ENCODE measurements around the gene PDE6D.

Gene PDE6D

DNA sequence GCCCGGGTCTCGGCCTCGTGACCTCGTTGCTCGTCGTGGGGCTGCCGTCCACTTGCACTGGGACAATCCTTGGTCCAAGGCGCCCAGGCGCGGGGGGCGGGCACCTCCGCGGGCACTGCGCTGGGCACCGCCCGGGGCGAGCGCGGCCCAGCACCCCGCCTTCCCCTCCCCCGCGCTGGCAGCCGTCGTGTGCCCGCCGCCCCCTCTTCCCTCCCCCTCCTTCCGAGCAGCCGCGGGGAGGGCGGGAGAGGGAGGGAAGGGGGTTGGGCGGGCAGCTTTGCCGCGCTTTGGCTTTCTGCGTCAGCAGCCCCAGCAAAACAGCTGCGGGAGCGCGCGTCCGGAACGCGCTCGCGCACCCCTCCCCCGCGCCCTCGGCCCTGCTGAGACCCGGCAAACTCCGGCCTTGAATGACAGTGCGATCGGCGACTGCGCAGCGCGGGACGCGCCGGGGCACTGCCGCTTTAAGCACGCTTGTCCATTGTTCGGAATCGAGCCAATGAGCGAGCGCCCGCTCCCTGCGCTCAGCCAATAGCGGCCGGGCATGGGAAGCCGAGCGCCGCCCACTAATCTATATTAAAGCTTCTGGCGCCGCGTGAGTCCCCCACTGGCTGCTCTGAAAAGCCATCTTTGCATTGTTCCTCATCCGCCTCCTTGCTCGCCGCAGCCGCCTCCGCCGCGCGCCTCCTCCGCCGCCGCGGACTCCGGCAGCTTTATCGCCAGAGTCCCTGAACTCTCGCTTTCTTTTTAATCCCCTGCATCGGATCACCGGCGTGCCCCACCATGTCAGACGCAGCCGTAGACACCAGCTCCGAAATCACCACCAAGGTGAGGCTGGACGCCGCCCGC is 72.9 kb downstream of the PDE6D start, which contains the start of gene PTMA (continued):
- peak; percentile 99; the same call in 1 of the 2 replicates for TF ChIP-seq ZBTB8A (tag by site-specific recombination; IDR thresholded peaks at IDR 0.05)
- TF ChIP-seq HOXC10 (CRISPR knock-in tag; IDR thresholded peaks at IDR 0.05), result peak; percentile 80; the same call in 1 of the 2 replicates
- no peak for TF ChIP-seq ZNF626 (tag by site-specific recombination; IDR thresholded peaks at IDR 0.05)
- peak; percentile 42; the same call in 1 of the 2 replicates for TF ChIP-seq ZNF423 (tag by site-specific recombination; IDR thresholded peaks at IDR 0.05)
- TF ChIP-seq ZBTB21 (tag by site-specific recombination; IDR thresholded peaks at IDR 0.05), result peak; percentile 69
- TF ChIP-seq ZBTB7A (tag by site-specific recombination; IDR thresholded peaks at IDR 0.05; ENCODE audit: low read depth), result 0 out of 2 replicates have a peak, but pooled peaks have one; percentile 15
- TF ChIP-seq ZBTB20 (tag by site-specific recombination; IDR thresholded peaks at IDR 0.05), result peak; percentile 2; the same call in 1 of the 2 replicates
- no peak for TF ChIP-seq ZNF169 (tag by site-specific recombination; IDR thresholded peaks at IDR 0.05)
- peak; percentile 70; the same call in 1 of the 2 replicates for TF ChIP-seq KLF10 (tag by site-specific recombination; IDR thresholded peaks at IDR 0.05)
- TF ChIP-seq MZF1 (tag by site-specific recombination; IDR thresholded peaks at IDR 0.05; ENCODE audit: borderline replicate concordance), result no peak
- TF ChIP-seq KLF1 (tag by site-specific recombination; IDR thresholded peaks at IDR 0.05), result peak; percentile 38; the same call in 1 of the 2 replicates
- TF ChIP-seq ZNF24 (tag by site-specific recombination; IDR thresholded peaks at IDR 0.05), result peak; percentile 5; the same call in 1 of the 2 replicates
- TF ChIP-seq, protein P1, sequence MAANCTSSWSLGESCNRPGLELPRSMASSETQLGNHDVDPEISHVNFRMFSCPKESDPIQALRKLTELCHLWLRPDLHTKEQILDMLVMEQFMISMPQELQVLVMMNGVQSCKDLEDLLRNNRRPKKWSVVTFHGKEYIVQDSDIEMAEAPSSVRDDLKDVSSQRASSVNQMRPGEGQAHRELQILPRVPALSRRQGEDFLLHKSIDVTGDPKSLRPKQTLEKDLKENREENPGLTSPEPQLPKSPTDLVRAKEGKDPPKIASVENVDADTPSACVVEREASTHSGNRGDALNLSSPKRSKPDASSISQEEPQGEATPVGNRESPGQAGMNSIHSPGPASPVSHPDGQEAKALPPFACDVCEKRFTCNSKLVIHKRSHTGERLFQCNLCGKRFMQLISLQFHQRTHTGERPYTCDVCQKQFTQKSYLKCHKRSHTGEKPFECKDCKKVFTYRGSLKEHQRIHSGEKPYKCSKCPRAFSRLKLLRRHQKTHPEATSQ (tag by site-specific recombination; IDR thresholded peaks at IDR 0.05), result peak; percentile 27; the same call in 1 of the 2 replicates
- peak; percentile 85 for TF ChIP-seq GLIS2 (tag by site-specific recombination; IDR thresholded peaks at IDR 0.05)
- TF ChIP-seq ZNF341 (tag by site-specific recombination; IDR thresholded peaks at IDR 0.05; ENCODE audit: low read depth), result 0 out of 2 replicates have a peak, but pooled peaks have one; percentile 12
- peak; percentile 59; the same call in 1 of the 2 replicates for TF ChIP-seq WT1 (tag by site-specific recombination; IDR thresholded peaks at IDR 0.05)
- no peak for TF ChIP-seq ZNF701 (tag by site-specific recombination; IDR thresholded peaks at IDR 0.05)
- TF ChIP-seq ZFP37 (tag by site-specific recombination; IDR thresholded peaks at IDR 0.05), result peak; percentile 89; the same call in 1 of the 2 replicates
- TF ChIP-seq, protein P2, sequence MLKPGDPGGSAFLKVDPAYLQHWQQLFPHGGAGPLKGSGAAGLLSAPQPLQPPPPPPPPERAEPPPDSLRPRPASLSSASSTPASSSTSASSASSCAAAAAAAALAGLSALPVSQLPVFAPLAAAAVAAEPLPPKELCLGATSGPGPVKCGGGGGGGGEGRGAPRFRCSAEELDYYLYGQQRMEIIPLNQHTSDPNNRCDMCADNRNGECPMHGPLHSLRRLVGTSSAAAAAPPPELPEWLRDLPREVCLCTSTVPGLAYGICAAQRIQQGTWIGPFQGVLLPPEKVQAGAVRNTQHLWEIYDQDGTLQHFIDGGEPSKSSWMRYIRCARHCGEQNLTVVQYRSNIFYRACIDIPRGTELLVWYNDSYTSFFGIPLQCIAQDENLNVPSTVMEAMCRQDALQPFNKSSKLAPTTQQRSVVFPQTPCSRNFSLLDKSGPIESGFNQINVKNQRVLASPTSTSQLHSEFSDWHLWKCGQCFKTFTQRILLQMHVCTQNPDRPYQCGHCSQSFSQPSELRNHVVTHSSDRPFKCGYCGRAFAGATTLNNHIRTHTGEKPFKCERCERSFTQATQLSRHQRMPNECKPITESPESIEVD (tag by site-specific recombination; IDR thresholded peaks at IDR 0.05), result no peak
- peak; percentile 35 for TF ChIP-seq ZNF660 (tag by site-specific recombination; IDR thresholded peaks at IDR 0.05)
- TF ChIP-seq, protein P3, sequence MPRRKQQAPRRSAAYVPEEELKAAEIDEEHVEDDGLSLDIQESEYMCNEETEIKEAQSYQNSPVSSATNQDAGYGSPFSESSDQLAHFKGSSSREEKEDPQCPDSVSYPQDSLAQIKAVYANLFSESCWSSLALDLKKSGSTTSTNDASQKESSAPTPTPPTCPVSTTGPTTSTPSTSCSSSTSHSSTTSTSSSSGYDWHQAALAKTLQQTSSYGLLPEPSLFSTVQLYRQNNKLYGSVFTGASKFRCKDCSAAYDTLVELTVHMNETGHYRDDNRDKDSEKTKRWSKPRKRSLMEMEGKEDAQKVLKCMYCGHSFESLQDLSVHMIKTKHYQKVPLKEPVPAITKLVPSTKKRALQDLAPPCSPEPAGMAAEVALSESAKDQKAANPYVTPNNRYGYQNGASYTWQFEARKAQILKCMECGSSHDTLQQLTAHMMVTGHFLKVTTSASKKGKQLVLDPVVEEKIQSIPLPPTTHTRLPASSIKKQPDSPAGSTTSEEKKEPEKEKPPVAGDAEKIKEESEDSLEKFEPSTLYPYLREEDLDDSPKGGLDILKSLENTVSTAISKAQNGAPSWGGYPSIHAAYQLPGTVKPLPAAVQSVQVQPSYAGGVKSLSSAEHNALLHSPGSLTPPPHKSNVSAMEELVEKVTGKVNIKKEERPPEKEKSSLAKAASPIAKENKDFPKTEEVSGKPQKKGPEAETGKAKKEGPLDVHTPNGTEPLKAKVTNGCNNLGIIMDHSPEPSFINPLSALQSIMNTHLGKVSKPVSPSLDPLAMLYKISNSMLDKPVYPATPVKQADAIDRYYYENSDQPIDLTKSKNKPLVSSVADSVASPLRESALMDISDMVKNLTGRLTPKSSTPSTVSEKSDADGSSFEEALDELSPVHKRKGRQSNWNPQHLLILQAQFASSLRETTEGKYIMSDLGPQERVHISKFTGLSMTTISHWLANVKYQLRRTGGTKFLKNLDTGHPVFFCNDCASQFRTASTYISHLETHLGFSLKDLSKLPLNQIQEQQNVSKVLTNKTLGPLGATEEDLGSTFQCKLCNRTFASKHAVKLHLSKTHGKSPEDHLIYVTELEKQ (tag by site-specific recombination; IDR thresholded peaks at IDR 0.05; ENCODE audit: borderline replicate concordance), result peak; percentile 38; the same call in 1 of the 2 replicates
- TF ChIP-seq GLI4 (tag by site-specific recombination; IDR thresholded peaks at IDR 0.05), result peak; percentile 88
- TF ChIP-seq, protein P4, sequence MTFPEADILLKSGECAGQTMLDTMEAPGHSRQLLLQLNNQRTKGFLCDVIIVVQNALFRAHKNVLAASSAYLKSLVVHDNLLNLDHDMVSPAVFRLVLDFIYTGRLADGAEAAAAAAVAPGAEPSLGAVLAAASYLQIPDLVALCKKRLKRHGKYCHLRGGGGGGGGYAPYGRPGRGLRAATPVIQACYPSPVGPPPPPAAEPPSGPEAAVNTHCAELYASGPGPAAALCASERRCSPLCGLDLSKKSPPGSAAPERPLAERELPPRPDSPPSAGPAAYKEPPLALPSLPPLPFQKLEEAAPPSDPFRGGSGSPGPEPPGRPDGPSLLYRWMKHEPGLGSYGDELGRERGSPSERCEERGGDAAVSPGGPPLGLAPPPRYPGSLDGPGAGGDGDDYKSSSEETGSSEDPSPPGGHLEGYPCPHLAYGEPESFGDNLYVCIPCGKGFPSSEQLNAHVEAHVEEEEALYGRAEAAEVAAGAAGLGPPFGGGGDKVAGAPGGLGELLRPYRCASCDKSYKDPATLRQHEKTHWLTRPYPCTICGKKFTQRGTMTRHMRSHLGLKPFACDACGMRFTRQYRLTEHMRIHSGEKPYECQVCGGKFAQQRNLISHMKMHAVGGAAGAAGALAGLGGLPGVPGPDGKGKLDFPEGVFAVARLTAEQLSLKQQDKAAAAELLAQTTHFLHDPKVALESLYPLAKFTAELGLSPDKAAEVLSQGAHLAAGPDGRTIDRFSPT (tag by site-specific recombination; IDR thresholded peaks at IDR 0.05), result peak; percentile 79; the same call in 1 of the 2 replicates
- peak; percentile 22 for TF ChIP-seq ZNF391 (tag by site-specific recombination; IDR thresholded peaks at IDR 0.05; ENCODE audit: borderline replicate concordance, low read depth)
- TF ChIP-seq ZNF629 (tag by site-specific recombination; IDR thresholded peaks at IDR 0.05), result peak; percentile 90
- peak; percentile 80 for TF ChIP-seq ZNF501 (tag by site-specific recombination; IDR thresholded peaks at IDR 0.05)
- TF ChIP-seq, protein P5, sequence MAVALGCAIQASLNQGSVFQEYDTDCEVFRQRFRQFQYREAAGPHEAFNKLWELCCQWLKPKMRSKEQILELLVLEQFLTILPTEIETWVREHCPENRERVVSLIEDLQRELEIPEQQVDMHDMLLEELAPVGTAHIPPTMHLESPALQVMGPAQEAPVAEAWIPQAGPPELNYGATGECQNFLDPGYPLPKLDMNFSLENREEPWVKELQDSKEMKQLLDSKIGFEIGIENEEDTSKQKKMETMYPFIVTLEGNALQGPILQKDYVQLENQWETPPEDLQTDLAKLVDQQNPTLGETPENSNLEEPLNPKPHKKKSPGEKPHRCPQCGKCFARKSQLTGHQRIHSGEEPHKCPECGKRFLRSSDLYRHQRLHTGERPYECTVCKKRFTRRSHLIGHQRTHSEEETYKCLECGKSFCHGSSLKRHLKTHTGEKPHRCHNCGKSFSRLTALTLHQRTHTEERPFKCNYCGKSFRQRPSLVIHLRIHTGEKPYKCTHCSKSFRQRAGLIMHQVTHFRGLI (tag by site-specific recombination; IDR thresholded peaks at IDR 0.05), result peak; percentile 52; the same call in 1 of the 2 replicates
- peak; percentile 81; the same call in 1 of the 2 replicates for TF ChIP-seq ZEB2 (tag by site-specific recombination; IDR thresholded peaks at IDR 0.05)
- no peak for TF ChIP-seq ZNF350 (tag by site-specific recombination; IDR thresholded peaks at IDR 0.05)

All from HEK293 (cell line).